AG04449 (cell line): ENCODE data around the gene SLC14A1.

Experiments
- CTCF ChIA-PET: fragments of 350-600 bp; formaldehyde crosslinking; extraction: SDS; loops from one replicate; lab custom pipeline; 2021; ENCODE audit warnings: antibody characterized with exemption; lab: Yijun Ruan, JAX
- POLR2A ChIA-PET: fragments of 400-600, 350-600 bp; formaldehyde crosslinking; extraction: SDS; loops from one replicate; lab custom pipeline; 2020; ENCODE audit warnings: antibody characterized with exemption, inconsistent platforms; lab: Yijun Ruan, JAX
- DNase-seq: peaks from one replicate; pipeline ENCODE4 v3.0.0-alpha.2; 2010; ENCODE audit warnings: low read depth, low spot score
- H3K4me3 ChIP-seq: 2 replicates; pipeline ENCODE4 v1.5.1; 2011; ENCODE audit warnings: low read depth, mild to moderate bottlenecking, control low read depth, low read length
- CTCF ChIP-seq: IDR thresholded peaks from one replicate; pipeline ENCODE4 v1.5.1; 2011; ENCODE audit warnings: mild to moderate bottlenecking, moderate library complexity, low read length, control low read depth, inconsistent platforms; ENCODE audit not compliant: insufficient read depth; ENCODE audit errors: missing control alignments

Gene SLC14A1

DNA sequence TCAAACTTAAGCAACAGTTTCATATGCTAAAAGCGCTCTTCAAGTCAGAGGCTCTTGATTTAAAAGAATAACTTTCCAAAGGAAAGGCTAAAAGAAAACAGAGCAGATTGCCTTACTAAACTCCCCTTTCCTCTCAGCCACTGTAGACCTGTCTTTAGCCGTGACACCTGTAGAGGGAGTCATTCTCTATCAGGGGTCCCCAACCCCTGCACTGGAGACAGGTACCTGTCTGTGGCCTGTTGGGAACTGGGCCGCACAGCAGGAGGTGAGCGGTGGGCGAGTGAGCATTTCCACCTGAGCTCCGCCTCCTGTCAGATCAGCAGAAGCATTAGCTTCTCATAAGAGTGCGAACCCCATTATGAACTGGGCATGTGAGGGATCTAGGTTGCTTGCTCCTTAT is 9.6 kb downstream of the SLC14A1 start:
- no peak for TF ChIP-seq CTCF
- ChIA-PET CTCF (interaction anchor here (3.3 kb wide), 1 partner anchor 12 kb away, joined by 16 read pairs; no protein-coding TSS in a partner anchor), POLR2A (no interaction called here)
- no peak overlapping the region for H3K4me3 ChIP-seq
- no peak for DNase-seq

GRCh38 chr18:45734505-45734904 is 10.5 kb downstream of the SLC14A1 start:
- DNase-seq: no peak
- no peak for TF ChIP-seq CTCF
- ChIA-PET CTCF (interaction anchor here (4.0 kb wide), 1 partner anchor 9 kb away, joined by 22 read pairs; the partner anchor contains the start of gene SLC14A1), POLR2A (no interaction called here)
- H3K4me3 ChIP-seq: no peak overlapping the region

DNA sequence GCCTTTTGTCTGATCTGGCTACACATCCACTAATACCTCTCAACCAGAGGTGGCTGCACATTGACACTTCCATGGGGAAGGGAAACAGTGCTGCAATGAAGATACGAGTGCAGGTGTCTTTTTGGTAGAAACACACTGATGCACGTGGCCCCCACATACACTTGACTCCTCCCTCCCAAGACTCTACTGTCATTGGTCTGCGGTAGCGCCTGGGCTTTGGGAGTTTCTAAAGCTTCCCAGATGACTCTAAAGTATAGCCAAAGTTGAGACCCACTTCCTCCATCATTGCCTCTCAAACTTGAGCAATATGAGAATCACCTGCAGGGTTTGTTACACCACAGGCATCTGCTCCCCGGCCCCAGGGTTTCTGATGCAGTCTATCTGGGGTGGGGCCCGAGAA is 11.0 kb downstream of the SLC14A1 start:
- POLR2A ChIA-PET: no interaction called here
- no peak for TF ChIP-seq CTCF
- no peak overlapping the region for H3K4me3 ChIP-seq
- CTCF ChIA-PET: interaction anchor here (4.0 kb wide), 1 partner anchor 9 kb away, joined by 22 read pairs; the partner anchor contains the start of gene SLC14A1
- DNase-seq: no peak

- TF ChIP-seq CTCF: no peak
- CTCF ChIA-PET: interaction anchor here (0.8 to 1.2 kb wide), 3 partner anchors 16 to 141 kb away, joined by 3 to 6 read pairs (median 4); no protein-coding TSS in a partner anchor
- DNase-seq: no peak
- POLR2A ChIA-PET: no interaction called here
- no peak overlapping the region for H3K4me3 ChIP-seq
Observed at GRCh38 chr18:45738660-45739059, 14.7 kb downstream of the SLC14A1 start.

DNA sequence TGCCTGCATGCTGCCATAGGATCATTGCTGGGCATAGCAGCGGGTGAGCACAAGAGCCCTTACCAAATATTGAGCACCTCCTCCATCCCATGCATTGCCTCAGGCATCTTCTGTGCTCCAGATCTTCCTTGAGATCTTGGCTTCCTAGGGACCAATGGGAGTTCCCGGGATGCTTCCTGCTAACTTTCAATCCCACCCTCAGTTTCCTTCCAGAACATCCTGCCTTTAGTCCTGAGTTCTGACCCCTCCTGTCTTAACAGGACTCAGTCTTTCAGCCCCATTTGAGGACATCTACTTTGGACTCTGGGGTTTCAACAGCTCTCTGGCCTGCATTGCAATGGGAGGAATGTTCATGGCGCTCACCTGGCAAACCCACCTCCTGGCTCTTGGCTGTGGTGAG is 15.3 kb downstream of the SLC14A1 start:
- CTCF ChIA-PET: interaction anchor here (1.3 kb wide), 1 partner anchor 100 kb away, joined by 4 read pairs; no protein-coding TSS in a partner anchor
- POLR2A ChIA-PET: no interaction called here

GRCh38 chr18:45739848-45740247 is 15.9 kb downstream of the SLC14A1 start:
- DNase-seq: no peak
- no peak overlapping the region for H3K4me3 ChIP-seq
- ChIA-PET POLR2A (no interaction called here), CTCF (interaction anchor here (0.7 to 1.3 kb wide), 3 partner anchors 29 to 100 kb away, joined by 3 to 4 read pairs (median 3); no protein-coding TSS in a partner anchor)
- no peak for TF ChIP-seq CTCF

More for the DNA sequence above, 15.3 kb downstream of the SLC14A1 start:
- no peak for TF ChIP-seq CTCF
- H3K4me3 ChIP-seq: no peak overlapping the region
- DNase-seq: no peak
